Esophagus squamous epithelium (tissue), 5 donors: ENCODE data around the gene CREBBP. TPM values are rescaled to one million over a fixed set of nuclear protein-coding genes. Genes with fewer than 3 reads are reported as not detected.

Experiments used
- DNase-seq: peaks from one replicate; lab custom pipeline; 2025; lab: John Stamatoyannopoulos, UW
- H3K27ac ChIP-seq, 4 donors: fragments of 200-600 bp; sonication (generic); one replicate each; pipeline ENCODE4 v1.5.1; 2016 to 2019; ENCODE audit warnings: mild to moderate bottlenecking in 1 of 4
- H3K27me3 ChIP-seq, 4 donors: fragments of 200-600 bp; sonication (generic); 1 replicate in 3 of 4; 2 replicates in 1 of 4; pipeline versions ENCODE4 v1.5.1 to v1.6.0; 2017 to 2021; ENCODE audit warnings: antibody characterized with exemption in 1 of 4
- H3K36me3 ChIP-seq, 3 donors: fragments of 200-600 bp; sonication (generic); one replicate each; pipeline ENCODE4 v1.5.1; 2016 to 2019
- H3K4me1 ChIP-seq, 3 donors: fragments of 200-600 bp; sonication (generic); one replicate each; pipeline ENCODE4 v1.5.1; 2017 to 2019
- H3K4me3 ChIP-seq, 4 donors: fragments of 200-600 bp; sonication (generic); 1 replicate in 3 of 4; 2 replicates in 1 of 4; pipeline ENCODE4 v1.5.1; 2016 to 2019; ENCODE audit warnings: mild to moderate bottlenecking in 2 of 4, moderate library complexity in 1 of 4
- H3K9me3 ChIP-seq, 3 donors: fragments of 200-600 bp; sonication (generic); one replicate each; pipeline ENCODE4 v1.5.1; 2016 to 2019
- POLR2A ChIP-seq, 4 donors: fragments of 450-650 bp; IDR thresholded peaks; one replicate each; pipeline ENCODE4 v1.6.1; 2017; ENCODE audit warnings: antibody characterized with exemption in 4 of 4, mild to moderate bottlenecking in 4 of 4, moderate library complexity in 3 of 4
- WGBS, 2 donors: methylation state at CpG; one replicate each; pipeline ENCODE4 v1.1.5; 2018; 5-methylcytosine and 5-hydroxymethylcytosine counted together
- intact Hi-C: fragments of 100-400 bp; cut with DNase I; formaldehyde crosslinking; loops from one replicate; pipeline ENCODE4 v1.15.0; 2022
- total RNA-seq, 4 donors: library from RNA; depleted of rRNA; stranded (reverse); fragments of >200 nt; gene quantifications; one replicate each; pipeline ENCODE4 v1.1.0, GENCODE V29; 2016
- TF ChIP-seq, protein P1 (sequence below), 6 experiments: fragments of 450-650 bp in 4 of 6; fragments of 200-600 bp in 2 of 6; sonication (generic) in 2 of 6; IDR thresholded peaks; one replicate each; pipeline ENCODE4 v1.5.1; 2016 to 2019; ENCODE audit warnings: antibody characterized with exemption in 6 of 6, mild to moderate bottlenecking in 4 of 6, moderate library complexity in 4 of 6
- donor health status: DM: yes; HTN: yes; CAD: no.

Gene CREBBP
- total RNA-seq, 4 donors from 2014 or later = 14.5 to 53.6 (median 37.5) TPM

DNA sequence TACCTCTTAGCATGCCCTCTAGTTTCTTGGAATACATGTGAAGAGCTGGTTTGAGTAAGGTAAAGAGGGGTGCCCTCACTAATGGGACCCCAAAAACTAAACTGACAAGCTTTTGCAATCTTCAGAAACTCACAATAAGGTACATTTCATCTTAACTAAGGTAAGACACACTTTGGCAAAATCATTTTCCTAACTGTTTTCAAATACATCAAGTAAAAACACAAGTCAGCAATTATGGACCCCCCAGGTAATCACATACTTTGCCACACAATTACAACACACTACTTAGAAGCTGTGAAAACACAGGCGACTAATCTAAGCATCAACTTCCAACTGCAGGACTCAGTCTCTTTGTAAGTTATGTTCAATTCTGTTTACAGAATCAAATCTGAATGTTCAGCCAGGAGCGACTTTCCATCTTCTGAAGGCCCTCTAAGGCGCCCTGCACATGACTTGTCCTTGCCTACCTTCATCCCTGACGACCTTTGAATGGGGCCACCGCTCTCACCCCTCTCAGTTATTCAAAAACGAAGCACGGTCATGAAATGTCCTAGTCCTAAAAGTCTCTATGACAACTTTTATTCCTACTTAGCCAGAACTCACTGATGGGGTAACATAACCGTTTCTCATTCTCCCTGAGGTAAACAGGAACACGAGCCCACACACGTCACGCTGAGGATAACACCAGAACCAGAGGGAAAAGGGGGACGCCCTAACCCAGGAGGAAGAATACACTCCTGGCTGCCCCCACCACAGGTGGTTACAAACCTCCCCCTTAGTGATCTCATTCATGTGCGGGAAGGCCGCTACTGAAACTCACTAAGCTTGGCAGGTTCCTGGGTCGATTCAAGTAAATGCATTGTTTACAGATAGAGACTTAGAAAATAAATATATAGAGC, 5.5 kb downstream of the CREBBP start:
- intact Hi-C loops = loop anchor here (5.0 to 10.0 kb wide), 2 partner anchors 100 to 183 kb away; no protein-coding TSS in a partner anchor
- peak overlapping the region in 1 of 4 donors; percentile 3 for H3K4me3 ChIP-seq
- TF ChIP-seq, protein P1, sequence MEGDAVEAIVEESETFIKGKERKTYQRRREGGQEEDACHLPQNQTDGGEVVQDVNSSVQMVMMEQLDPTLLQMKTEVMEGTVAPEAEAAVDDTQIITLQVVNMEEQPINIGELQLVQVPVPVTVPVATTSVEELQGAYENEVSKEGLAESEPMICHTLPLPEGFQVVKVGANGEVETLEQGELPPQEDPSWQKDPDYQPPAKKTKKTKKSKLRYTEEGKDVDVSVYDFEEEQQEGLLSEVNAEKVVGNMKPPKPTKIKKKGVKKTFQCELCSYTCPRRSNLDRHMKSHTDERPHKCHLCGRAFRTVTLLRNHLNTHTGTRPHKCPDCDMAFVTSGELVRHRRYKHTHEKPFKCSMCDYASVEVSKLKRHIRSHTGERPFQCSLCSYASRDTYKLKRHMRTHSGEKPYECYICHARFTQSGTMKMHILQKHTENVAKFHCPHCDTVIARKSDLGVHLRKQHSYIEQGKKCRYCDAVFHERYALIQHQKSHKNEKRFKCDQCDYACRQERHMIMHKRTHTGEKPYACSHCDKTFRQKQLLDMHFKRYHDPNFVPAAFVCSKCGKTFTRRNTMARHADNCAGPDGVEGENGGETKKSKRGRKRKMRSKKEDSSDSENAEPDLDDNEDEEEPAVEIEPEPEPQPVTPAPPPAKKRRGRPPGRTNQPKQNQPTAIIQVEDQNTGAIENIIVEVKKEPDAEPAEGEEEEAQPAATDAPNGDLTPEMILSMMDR (IDR thresholded peaks at IDR 0.05) = no peak
- TF ChIP-seq POLR2A (IDR thresholded peaks at IDR 0.05) = no peak
- no peaks in the 10 kb centered on the region for H3K27me3 ChIP-seq
- 75 to 78% methylated on average over 11 of the region's 15 CpGs for WGBS, 2 donors
- H3K36me3 ChIP-seq = no peaks in the 10 kb centered on the region
- peaks cover 35 to 93% (median 74%) of the 10 kb centered on the region in 3 donors for H3K4me1 ChIP-seq
- no peak for DNase-seq
- no peaks in the 10 kb centered on the region for H3K9me3 ChIP-seq
- H3K27ac ChIP-seq = no peak overlapping the region

DNA sequence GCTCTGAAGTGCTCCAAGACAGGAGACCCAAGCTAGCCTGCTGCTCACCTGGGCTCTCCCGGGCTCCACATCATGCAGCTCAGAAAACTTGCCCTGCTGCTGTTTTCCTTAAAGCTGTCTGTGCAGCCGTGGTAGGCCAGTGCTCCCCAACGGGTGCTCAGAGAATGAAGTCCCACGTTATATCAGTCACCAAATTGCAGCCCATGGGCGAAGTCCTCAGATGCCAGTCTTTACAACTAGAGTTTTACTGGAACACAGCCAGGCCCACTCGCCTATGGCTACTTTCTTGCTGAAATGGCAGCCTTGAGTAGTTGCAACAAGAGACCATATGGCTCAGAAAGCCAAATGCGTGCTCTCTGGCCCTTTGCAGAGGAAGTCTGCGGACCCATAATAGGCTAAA, 6.3 kb downstream of the CREBBP start:
- peaks cover 35 to 100% (median 74%) of the 10 kb centered on the region in 3 donors for H3K4me1 ChIP-seq
- no peak overlapping the region for H3K27ac ChIP-seq
- no peaks in the 10 kb centered on the region for H3K27me3 ChIP-seq
- H3K9me3 ChIP-seq = no peaks in the 10 kb centered on the region
- no peak overlapping the region for H3K4me3 ChIP-seq
- 72 to 87% methylated on average over 6 to 7 of the region's 8 CpGs for WGBS, 2 donors
- DNase-seq = no peak
- no peaks in the 10 kb centered on the region for H3K36me3 ChIP-seq
- intact Hi-C loops = loop anchor here (10.0 kb wide), 1 partner anchor 99 kb away; no protein-coding TSS in a partner anchor
- no peak for TF ChIP-seq POLR2A (IDR thresholded peaks at IDR 0.05)
- TF ChIP-seq, protein P1 (IDR thresholded peaks at IDR 0.05) = no peak

DNA sequence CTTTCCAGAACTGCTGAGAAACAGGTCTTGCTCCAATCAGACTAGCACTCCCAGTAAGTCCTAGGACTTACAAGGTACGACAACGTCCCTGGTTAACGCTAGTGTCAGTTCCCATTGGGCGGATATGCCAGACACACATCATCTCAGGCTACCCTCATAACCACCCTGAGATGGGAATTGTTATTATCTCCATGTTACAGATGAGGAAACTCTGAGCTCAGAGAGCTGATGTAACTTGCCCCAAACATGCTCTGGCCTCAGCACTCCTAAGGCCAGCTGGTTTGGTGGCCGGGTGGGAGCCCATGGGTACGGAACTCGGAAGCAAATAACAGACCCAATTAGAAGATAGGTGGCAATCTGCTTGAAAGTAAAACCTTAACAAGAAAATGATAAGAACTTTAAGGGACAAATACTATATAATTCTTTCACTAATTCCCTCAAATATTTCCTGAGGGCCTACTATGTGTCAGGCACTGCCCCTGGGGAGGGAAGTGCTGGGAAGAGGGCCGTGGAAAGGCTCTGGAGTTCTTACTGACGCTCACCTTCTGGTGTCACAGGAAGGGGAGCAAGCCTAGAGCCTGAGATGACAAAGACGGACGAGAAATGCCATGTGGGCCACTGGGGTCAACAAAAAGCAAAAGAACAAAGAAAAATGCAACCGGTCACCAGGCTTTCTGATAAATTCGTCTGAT, 6.9 kb downstream of the CREBBP start:
- 67 to 72% methylated on average over 12 to 13 of the region's 13 CpGs for WGBS, 2 donors
- no peak for DNase-seq
- Histone ChIP-seq H3K4me3 (no peak overlapping the region), H3K27ac (peak overlapping the region in 1 of 4 donors; percentile 15), H3K36me3 (no peaks in the 10 kb centered on the region), H3K27me3 (no peaks in the 10 kb centered on the region), H3K9me3 (no peaks in the 10 kb centered on the region), H3K4me1 (peaks cover 35 to 100% (median 74%) of the 10 kb centered on the region in 3 donors)
- intact Hi-C loops = loop anchor here (10.0 kb wide), 1 partner anchor 99 kb away; no protein-coding TSS in a partner anchor
- TF ChIP-seq, protein P1 (IDR thresholded peaks at IDR 0.05) = no peak
- TF ChIP-seq POLR2A (IDR thresholded peaks at IDR 0.05) = no peak

DNA sequence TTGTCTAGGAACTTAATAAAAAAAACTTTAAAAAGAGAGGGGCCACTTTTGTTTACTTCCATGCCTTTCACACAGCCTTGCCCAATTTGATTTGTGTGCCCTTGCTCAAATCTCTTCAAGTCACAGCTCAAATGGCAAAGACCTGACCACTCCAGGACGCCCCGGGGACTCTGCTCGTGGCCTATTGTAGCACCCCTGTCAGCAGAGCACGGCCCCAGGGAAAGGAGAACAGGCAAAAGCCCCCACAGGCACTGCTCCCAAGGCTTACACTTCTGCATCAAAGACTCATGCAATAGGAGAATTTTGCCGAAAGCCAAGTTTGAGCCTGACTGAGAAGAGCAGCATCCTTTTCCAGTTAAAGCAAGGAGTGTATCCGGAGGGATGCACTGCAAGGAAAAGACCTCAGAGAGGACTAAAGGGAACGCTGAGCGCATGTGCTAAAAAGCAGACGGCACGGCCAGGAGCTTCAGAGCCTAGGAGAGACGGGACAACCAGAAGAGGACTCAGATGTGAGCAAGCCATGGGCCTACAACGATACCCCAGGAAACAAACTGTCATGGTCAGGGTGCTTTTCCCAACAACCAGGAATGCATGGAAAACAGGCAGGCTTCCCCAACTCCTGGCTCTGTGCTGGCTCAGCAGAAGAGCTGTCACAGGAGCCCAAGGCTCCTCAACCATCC, 8.2 kb downstream of the CREBBP start:
- H3K4me3 ChIP-seq = peak overlapping the region in 1 of 4 donors; percentile 26

More for the DNA sequence above, 8.2 kb downstream of the CREBBP start:
- Histone ChIP-seq H3K36me3 (no peaks in the 10 kb centered on the region), H3K27me3 (no peaks in the 10 kb centered on the region), H3K4me1 (peaks cover 34 to 100% (median 70%) of the 10 kb centered on the region in 3 donors), H3K9me3 (no peaks in the 10 kb centered on the region), H3K27ac (peak overlapping the region in 1 of 4 donors; percentile 10)
- intact Hi-C loops = loop anchor here (10.0 kb wide), 1 partner anchor 98 kb away; no protein-coding TSS in a partner anchor
- TF ChIP-seq POLR2A (IDR thresholded peaks at IDR 0.05) = no peak
- TF ChIP-seq, protein P1 (IDR thresholded peaks at IDR 0.05) = no peak
- no peak for DNase-seq
- WGBS, 2 donors = 62 to 65% methylated on average over 8 to 12 of the region's 12 CpGs
